Measurements from ENCODE around the gene FUS. TPM values are rescaled to one million over a fixed set of nuclear protein-coding genes. Genes with fewer than 3 reads are reported as not detected.

The FUS gene
- total RNA-seq, 1 donor from 2014 or later = 984 TPM

DNA sequence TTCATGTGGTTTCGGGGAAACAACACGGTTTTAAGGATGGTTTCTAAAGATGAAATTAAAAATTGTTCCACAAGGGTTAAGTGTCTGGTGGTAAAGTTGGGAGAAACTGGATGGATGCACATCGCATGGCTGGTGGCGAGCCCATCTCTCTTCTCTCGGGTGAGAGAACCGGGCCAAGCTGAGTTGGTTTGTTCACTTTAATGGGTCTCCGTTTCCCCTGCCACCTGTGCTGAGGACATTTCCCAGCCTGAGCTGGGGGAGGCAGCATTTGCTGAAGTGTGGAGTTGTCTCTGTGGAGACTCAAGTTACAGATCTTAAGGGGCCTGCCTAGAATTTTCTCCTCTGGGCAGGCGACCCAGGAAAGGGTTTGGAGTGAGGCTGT, 7.9 kb downstream of the FUS start:
- TF ChIP-seq, protein P1, sequence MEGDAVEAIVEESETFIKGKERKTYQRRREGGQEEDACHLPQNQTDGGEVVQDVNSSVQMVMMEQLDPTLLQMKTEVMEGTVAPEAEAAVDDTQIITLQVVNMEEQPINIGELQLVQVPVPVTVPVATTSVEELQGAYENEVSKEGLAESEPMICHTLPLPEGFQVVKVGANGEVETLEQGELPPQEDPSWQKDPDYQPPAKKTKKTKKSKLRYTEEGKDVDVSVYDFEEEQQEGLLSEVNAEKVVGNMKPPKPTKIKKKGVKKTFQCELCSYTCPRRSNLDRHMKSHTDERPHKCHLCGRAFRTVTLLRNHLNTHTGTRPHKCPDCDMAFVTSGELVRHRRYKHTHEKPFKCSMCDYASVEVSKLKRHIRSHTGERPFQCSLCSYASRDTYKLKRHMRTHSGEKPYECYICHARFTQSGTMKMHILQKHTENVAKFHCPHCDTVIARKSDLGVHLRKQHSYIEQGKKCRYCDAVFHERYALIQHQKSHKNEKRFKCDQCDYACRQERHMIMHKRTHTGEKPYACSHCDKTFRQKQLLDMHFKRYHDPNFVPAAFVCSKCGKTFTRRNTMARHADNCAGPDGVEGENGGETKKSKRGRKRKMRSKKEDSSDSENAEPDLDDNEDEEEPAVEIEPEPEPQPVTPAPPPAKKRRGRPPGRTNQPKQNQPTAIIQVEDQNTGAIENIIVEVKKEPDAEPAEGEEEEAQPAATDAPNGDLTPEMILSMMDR (conservative IDR thresholded peaks at IDR 0.05) = no peak
- no peak for DNase-seq (ENCODE audit: low read depth, low spot score)
- Mint-ChIP-seq H3K4me1 (peaks cover 57% of the 10 kb centered on the region), H3K36me3 (ENCODE audit: low read depth) (peaks cover 84% of the 10 kb centered on the region), H3K9me3 (no peaks in the 10 kb centered on the region), H3K27me3 (ENCODE audit: low read depth) (peaks cover 51% of the 10 kb centered on the region), H3K27ac (ENCODE audit: unreplicated experiment) (no peak overlapping the region), H3K4me3 (peak overlapping the region; percentile 43)

DNA sequence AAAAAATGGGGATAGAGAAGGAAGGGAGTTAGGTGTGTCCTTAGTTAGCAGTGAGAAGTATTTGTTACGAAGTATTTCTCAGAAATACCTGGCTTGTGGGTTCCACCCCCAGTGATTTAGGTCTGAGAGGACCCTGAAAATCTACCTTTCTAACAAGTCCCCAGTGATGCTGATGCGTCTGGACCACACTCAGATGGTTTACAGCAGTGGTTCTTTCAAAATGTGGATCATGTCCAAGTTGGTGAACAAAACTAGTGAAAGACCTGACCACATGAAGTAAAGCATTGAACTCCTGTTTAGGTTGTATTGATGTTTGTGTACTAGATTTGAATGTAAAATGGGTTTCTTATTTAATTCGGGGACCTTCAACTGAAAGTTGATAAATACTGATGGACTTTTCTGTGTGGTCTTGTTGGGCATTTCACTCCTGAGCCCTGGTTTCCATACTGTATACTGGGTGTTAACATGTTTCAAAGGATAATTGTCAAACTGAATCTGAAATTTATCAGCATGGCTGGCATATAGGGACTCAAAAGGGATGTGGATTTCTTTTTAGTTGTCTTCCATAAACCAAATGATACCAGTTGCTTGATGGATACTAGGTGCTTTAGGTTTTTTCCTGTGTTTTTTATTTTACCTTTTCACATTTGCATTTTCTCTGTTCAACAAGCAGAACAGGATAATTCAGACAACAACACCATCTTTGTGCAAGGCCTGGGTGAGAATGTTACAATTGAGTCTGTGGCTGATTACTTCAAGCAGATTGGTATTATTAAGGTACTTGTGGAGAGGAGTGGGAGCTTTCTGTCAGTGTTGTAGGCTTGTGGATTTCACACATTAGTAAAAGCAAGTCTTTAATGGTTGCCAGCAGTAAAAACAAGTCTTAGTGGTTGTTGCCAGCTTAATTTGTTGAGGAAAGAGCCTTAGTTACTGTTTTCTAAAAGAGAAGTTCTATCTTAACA, 8.8 kb downstream of the FUS start:
- Mint-ChIP-seq H3K4me1 (peaks cover 50% of the 10 kb centered on the region), H3K4me3 (peak overlapping the region; percentile 43), H3K27me3 (ENCODE audit: low read depth) (peaks cover 47% of the 10 kb centered on the region), H3K9me3 (no peaks in the 10 kb centered on the region), H3K27ac (ENCODE audit: unreplicated experiment) (no peak overlapping the region), H3K36me3 (ENCODE audit: low read depth) (peaks cover 82% of the 10 kb centered on the region)
- TF ChIP-seq, protein P1 (conservative IDR thresholded peaks at IDR 0.05) = no peak
- no peak for DNase-seq (ENCODE audit: low read depth, low spot score)

GRCh38 chr16:31189412-31189778, 9.5 kb downstream of the FUS start:
- DNase-seq (ENCODE audit: low read depth, low spot score) = no peak
- H3K27me3 Mint-ChIP-seq (ENCODE audit: low read depth) = peaks cover 42% of the 10 kb centered on the region
- TF ChIP-seq, protein P1 (conservative IDR thresholded peaks at IDR 0.05) = no peak
- peak overlapping the region; percentile 13 for H3K4me3 Mint-ChIP-seq
- H3K9me3 Mint-ChIP-seq = no peaks in the 10 kb centered on the region
- peaks cover 46% of the 10 kb centered on the region for H3K4me1 Mint-ChIP-seq
- H3K36me3 Mint-ChIP-seq (ENCODE audit: low read depth) = peaks cover 81% of the 10 kb centered on the region
- H3K27ac Mint-ChIP-seq (ENCODE audit: unreplicated experiment) = no peak overlapping the region

GRCh38 chr16:31190061-31190460, 10.1 kb downstream of the FUS start:
- Mint-ChIP-seq H3K27me3 (ENCODE audit: low read depth) (peaks cover 38% of the 10 kb centered on the region), H3K4me1 (peaks cover 40% of the 10 kb centered on the region), H3K4me3 (peak overlapping the region; percentile 76), H3K9me3 (no peaks in the 10 kb centered on the region), H3K36me3 (ENCODE audit: low read depth) (peaks cover 79% of the 10 kb centered on the region), H3K27ac (ENCODE audit: unreplicated experiment) (peak overlapping the region; percentile 44)
- TF ChIP-seq, protein P1 (conservative IDR thresholded peaks at IDR 0.05) = no peak
- DNase-seq (ENCODE audit: low read depth, low spot score) = no peak

GRCh38 chr16:31190818-31191444, 11.0 kb downstream of the FUS start:
- H3K27me3 Mint-ChIP-seq (ENCODE audit: low read depth) = peaks cover 38% of the 10 kb centered on the region
- TF ChIP-seq, protein P1 (conservative IDR thresholded peaks at IDR 0.05) = no peak
- H3K4me1 Mint-ChIP-seq = peaks cover 31% of the 10 kb centered on the region
- no peak for DNase-seq (ENCODE audit: low read depth, low spot score)
- peak overlapping the region; percentile 76 for H3K4me3 Mint-ChIP-seq
- no peaks in the 10 kb centered on the region for H3K9me3 Mint-ChIP-seq
- H3K36me3 Mint-ChIP-seq (ENCODE audit: low read depth) = peaks cover 73% of the 10 kb centered on the region
- no peak overlapping the region for H3K27ac Mint-ChIP-seq (ENCODE audit: unreplicated experiment)
